GM04503 (cell line): ENCODE results near the gene TMEM52B.

Experiments
- DNase-seq: peaks from one replicate; pipeline ENCODE4 v3.0.0-alpha.2; 2012; ENCODE audit warnings: low read depth

TMEM52B gene

DNA sequence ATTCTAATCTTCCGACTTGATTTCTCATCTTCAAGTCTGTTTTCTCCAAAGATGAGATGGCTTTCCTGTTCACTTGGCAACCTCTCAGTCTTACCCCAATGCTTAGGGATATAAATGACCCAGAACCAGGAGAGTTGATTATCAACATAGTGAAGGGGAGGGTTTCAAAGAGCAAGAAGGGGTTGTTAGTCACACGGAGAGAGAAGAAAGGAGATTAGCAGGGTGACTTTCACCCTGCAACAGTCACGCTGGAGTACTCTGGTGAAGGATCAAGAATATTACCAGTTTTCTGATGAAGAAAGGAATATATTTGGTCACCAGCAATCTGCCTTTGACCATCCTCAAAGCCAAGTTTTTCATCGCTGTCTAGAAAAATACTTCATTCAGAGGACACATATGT is at the start of gene TMEM52B:
Gene TMEM52B (plus strand): TSS at position 212 of the 400 bp plus-strand sequence. CDS start 543 bp downstream, outside the sequence.
- no peak for DNase-seq

DNA sequence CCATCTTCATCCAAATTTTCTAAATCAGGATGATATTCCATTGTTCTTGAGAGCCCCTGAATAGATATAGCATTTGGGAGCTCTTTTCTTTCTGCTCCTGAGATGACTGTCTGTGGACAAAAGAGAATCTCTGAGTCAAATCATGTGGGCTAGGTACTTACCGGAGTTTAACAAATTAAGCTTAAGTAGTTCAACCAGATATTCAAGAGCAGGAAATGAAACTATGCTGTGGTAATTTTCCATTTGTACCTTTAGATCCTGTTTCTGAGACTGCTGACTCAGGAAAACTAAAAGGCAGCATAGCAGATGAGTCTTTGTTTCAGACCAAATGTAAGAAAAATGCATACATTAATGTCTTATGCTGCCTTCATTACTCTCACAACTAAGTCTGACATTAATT is 48.8 kb upstream of the TMEM52B start, which contains the start of gene CLEC7A:
Gene CLEC7A (minus strand): TSS at position 158 of the 400 bp plus-strand sequence. CDS start 117 bp downstream, at position 41.
- DNase-seq: no peak

DNA sequence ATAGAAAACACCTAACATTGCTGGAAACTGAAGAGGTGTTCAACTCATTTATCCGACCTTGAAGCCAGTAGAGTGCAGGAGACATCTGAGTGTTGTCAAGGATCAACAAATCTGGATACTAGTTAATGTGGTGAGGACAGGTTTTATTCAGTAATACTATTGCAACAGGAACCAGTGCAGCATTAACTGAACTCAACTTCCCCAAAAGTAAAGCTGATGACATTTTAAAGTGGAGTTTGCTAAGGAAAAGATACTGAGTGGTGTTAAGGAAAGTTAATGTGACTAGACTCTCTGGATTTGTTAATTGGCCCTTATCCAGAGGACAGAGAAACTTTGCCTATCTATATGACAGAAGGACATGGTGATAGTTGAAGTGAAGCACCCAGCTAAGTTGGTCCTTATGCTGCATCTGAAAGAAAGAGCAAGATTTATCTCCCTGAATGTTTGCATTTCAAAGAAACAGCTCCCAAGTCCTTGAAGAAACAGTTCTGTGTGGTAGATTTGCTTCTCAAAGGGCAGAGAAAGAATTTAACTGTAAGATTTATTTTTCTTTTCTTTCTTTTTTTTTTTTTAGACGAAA is 47.6 kb upstream of the TMEM52B start:
- no peak for DNase-seq

DNA sequence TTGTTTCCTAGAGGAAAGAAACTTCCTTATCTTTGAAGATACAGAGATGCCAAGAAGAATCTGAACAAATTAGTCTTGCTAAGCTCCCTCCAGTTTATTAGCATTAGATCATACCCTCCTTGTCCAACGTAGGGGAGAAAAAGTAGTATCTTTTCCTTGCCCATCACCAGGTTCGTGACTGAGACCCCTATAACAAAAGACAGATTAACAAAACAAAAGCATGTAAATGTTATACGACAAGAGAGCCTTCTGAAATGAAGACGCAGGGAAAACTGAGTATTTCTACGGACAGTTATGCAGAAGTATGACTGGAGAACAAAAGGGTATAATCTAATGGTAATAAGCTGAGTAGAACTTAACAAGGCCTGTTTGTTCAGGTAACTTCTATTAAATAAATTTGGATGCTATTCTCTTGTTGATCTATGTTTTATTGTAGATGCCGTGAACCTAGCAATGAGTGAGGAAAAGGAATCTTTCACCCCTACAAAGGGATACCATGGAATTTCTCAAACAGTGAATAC is 45.9 kb upstream of the TMEM52B start:
- DNase-seq: no peak

DNA sequence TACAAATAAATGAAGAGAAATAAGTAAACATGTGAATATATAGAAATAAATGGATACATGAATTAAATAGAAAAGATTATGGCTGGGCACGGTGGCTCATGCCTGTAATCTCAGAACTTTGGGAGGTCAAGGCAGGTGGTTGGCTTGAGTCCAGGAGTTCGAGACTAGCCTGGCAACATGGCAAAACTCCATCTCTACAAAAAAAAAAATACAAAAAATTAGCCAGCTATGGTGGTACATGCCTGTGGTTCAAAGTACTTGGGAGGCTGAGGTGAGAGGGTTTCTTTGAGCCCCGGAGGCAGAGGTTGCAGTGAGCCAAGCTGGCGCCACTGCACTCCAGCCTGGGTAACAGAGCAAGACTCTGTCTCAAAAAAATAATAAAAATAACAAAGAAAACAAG is 43.7 kb upstream of the TMEM52B start:
- no peak for DNase-seq

DNA sequence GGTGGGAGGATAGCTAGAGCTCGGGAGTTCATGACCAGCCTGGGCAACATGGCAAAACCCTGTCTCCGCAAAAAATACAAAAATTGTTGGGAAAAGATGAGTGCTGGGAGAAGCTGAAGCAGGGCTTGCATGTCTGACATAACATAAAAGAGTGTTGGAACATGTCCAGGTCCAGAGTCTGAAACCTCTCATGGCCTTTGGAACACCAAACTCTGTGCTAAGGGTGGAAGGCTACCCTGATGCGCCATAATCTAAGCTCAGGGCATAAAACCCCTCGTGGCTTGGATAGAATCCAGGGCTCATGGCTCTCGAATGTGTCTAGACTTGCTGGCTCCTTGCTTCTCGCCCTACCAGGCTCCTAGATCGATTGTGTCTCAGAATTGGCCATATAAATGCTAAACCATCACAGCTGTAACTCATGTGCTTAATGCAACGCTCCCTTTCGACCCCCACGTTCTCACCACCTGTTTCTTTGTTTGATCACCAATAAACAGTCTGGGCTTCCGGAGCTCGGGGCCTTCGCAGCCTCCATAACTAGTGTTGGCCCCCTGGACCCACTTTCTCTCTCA is 42.1 kb upstream of the TMEM52B start:
- DNase-seq: no peak

DNA sequence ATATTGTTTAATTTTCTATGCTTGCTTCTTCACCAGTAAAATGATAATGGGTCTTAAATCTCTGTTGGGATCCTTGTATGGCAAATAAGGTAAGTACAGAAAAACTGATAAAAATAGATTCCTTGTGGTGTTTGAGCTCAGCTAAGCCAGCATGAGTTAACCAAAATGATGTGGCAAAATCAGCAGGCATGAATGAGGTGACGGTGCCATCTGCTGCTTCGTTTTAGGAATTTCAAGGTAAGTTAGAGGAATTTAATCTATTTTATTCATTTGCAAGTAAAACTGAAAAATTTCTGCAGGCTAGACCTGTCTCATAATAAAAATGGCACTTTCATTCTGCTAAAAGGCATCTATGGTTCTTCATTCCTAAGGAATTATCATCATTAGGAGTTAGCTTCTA is 38.8 kb upstream of the TMEM52B start:
- DNase-seq: no peak

DNA sequence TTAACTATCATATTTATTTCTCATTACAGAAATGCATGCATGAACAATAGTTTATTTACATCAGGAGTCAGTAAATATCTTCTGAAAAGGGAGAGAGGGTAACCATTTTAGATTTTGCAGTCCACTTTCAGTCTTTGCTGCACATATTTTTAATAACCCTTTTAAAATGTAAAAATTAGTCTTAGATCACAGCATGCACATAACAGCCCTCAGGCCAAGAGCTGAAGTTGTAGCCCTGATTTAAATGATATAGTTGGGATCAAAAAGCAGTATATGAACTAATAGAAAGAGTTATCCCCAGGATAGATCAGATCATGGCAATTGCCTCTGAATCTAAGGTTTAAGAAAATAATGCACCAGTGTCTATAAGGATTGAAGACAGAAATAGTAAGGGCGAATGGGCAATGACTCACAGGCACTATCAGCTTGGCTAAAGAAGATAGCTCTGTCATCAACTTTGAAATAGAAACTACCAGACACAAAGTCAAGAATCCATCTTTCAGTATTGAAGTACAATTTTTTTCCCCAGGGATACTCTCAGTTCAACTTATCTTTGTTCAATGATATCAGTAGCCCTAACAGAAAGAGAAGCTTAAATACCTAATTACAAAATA is 35.7 kb upstream of the TMEM52B start:
- no peak for DNase-seq

DNA sequence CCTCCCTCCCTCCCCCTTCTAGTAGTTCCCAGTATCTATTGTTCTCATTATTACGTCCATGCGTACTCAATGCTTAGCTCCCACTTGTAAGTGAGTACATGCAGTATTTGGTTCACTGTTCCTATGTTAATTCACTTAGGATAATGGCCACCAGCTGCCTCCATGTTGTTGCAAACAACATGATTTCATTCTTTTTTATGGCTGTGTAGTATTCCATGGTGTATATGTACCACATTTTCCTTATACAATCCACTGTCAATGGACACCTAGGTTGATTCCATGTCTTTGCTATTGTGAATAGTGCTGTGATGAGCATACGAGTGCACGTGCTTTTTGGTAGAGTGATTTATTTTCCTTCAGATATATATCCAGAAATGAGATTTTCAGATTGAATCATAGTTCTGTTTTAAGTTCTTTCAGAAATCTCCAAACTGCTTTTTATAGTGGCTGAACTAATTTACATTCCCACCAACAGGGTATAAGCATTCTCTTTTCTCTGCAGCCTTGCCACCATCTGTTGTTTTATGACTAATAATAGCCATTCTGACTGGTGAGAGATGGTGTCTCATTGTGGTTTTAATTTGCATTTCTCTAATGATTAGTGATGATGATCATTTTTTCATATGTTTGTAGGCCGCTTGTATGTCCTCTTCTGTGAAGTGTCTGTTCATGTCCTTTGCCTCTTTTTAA is 31.0 kb upstream of the TMEM52B start:
- no peak for DNase-seq

DNA sequence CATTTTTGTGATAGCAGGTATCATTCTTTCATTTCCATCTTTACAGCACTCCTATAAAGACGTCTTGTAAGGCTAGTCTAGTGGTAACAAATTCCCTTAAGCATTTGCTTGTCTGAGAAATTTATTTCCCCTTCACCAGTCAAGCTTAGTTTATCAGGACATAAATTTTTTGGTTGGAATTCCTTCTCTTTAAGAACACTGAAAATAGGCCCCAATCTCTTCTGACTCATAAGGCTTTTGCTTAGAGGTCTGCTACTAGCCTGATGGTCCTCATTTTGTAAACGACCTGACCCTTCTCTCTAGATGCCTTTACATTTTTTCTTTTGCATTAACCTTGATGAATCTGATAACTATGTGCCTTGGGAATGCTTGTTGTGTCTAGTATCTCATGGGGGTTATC is 27.2 kb upstream of the TMEM52B start:
- DNase-seq: no peak

DNA sequence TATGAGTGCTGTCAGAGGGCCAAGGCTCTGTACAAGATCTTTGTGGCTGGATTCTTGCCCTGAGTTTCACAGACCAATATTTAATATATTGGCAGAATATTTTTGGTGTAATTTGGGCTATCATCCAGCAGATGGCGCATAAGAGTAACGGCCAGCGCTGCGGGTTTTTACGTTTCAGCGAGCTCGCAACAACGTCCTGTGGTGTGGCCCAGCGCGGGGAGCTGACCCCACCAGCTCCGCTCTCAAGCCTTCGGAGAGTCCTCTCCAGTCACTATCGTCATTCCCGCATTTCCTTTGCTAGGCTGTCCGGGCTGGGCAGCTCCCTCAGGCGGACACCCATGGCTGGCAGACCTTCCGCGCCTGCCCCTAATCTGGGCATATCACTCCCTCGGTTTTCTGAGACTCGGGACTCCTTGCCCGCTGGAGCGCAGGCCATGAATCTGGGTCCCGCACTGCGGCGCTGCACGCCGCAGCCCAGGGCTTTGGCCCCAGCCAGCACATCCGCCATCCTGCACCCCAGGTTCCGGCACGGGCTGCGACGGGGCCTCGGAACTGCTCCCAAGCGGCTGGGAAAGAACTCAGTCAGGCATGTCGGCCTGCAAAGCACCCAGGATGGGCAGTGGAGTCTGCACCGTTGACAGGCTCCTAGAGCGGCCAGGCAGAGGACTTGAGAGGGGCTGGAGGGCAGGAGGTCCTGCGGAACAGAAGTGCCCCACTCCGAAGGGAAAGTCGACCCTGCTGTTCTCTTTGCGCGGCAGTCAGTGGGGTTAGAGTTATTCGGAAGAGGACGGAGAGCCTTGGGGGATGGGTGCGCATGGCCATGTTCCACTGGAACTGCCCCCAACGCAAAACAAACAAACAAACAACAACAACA is 25.3 kb upstream of the TMEM52B start:
- no peak for DNase-seq

DNA sequence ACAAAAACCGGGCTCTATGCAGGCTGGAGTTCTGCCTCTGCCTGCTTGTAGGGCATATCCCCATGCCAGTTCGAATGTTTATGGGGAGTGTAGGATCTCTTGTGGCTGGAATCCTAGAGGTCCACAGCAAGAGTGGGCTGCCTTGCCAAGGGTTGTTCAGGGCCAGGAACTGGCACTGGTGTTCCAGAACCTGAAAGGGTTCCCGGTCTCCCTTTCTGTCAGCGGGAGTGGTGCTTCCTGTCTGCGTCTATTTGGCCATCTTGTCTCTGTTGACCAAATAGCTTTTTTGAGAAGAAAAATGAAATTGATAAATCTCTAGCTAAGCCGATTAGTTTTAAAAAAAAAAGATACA is 24.7 kb upstream of the TMEM52B start:
- DNase-seq: no peak

DNA sequence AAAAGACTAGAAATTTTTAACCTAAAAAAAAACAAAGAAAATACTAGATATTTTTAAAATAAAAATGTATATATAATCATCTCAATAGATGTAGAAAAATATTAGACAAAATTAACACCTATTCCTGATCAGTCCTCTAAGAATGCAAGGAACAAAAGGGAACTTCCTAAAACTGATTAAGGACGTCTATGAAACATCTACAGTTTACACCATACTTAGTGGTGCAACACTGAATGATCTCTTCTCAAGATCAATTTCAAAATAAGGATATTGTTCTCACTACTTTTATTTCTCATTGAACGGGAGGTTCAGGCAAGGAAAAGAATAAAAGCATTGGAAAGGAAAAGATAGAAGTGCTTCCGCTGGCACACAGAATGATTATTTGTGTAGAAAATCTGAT is 22.9 kb upstream of the TMEM52B start:
- DNase-seq: no peak

DNA sequence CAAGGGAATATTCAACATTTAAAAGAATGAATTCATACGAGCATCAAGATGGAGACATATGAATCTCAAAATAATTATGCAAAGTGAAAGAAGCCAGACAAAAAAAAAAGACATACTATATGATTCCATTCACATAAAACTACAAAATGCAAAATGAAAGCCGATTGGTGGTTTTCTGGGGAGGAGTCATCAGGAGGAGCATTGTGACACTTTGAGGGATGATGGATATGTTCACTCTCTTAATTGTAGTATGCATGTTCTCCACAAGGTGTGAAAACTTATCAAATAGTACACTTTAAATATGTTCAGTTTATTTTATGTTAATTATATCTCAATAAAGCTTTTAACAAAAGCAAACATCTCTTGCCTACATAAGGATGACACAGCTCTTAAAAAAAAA is 20.4 kb upstream of the TMEM52B start:
- DNase-seq: no peak

DNA sequence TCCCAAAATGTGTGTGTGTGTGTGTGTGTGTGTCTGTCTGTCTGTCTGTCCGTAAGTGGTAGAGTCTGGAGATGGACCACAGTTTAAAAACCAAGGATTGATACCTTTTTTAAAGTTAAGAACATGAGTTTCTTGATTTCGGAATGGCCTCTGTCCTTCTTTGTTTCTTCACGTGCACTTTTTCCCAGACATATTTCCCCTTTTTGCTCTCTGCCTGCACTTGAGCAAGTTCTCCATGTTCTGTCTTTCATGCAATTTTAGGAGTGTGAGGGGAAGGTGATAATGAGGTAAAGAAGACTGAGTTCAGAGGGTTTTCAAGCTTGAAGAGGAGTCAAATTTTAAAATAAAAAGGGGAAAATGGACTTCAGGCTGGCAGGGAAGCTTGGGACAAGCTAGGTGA is 19.6 kb upstream of the TMEM52B start:
- DNase-seq: no peak

DNA sequence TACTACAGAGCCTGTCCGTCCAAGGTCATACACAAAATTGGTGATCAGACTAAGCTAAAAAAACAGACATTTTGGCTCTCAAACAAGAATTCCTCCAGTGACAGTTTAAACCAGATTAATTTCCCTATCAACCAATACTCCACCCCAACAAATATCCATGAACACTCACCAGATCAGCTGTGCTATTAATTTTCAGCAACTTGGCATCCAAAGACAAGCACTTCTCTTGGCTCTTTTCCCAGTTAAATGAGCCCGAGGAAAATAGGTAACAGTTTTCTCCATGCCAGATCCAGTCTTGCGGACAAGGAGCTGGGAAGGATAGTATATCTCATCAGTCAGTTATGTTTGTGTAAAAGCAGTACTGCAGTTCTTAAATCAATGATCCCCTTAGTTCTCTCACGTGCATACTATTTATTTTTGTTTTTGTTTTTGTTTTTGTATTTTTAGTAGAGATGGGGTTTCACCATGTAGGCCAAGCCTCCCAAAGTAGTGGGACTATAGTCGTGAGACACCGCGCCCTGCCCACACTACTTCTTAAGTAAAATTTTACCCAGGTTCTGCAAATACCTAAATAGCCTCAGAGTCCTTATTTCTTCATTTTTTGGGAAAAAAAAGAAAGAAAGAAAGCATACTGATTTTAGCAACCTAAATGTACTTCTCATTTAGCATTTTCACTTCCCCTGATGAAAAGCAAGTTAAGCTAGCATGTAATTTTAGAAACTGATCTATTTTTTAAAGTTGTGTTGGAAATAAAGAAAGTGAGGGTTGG is 18.0 kb upstream of the TMEM52B start:
- no peak for DNase-seq

DNA sequence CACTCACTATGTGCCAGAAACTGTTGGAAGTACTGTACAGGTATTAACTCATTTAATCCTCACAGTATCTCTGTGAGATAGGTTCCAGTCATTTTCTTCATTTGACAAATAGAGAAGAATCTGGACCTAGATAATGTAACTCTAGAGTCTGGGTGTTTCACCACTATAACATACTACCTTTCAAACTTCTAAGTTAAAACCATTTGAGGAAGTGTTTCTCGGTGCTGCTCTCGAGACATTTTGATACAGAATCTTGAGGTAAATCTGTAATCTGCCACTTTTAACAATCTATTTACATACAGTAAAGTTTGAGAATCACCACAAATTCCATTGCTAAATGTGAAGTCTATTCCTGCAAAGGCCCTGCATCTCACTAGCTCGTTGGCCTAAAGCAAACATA is 15.7 kb upstream of the TMEM52B start:
- no peak for DNase-seq

DNA sequence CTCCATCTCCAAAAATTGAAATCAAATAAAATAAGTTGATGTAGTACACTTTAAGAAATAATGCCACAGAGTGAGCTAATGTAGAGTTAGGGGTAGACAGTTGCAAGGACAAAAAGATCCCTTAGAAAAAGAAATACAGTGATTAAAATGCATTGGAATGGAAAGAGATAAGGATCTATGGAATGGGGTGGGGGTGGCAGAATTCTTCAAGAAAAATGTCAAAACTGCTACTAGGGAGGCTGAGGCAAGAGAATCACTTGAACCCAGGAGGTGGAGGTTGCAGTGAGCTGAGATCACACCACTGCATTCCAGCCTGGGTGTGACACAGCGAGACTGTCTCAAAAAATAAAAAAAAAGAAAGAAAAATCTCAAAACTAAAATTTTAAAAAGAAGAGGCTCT is 13.4 kb upstream of the TMEM52B start:
- no peak for DNase-seq

DNA sequence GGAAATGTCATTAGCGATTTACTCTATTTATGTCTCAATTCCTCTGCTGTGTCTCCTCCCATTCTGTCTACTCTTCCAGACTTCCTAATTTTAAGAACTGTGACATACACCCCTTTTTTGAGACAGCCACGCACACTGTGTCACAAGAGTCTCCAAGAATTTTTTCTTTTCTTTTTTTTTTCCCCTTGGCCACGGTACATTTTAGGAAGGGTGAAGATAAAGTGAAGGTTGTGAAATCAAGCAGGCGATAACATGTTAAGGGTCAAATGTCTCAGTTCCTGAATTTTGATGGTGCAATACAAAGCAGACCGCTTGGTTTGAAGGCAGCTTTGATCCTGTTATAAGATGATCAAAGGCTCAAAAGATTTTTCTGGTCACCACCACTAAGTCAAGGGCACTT is 11.2 kb upstream of the TMEM52B start:
- no peak for DNase-seq

DNA sequence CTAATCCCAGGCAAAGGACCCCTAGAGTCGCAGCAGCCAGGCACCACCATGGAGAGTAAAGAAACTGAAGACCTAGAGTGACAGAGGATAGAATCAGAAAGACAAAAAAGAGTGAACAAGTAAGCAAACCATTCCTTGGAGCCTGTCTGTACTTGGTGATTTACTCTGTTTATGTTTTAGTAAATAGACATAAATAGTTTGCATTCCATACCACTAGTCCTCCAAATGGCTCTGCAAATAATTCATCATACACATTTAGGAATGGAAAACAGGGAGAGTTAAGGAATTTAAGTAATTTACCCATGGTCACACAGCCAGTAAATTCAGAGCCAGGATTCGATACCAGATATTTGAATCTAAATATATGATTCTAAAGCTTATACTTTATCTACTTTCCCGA is 9.7 kb upstream of the TMEM52B start:
- DNase-seq: no peak

DNA sequence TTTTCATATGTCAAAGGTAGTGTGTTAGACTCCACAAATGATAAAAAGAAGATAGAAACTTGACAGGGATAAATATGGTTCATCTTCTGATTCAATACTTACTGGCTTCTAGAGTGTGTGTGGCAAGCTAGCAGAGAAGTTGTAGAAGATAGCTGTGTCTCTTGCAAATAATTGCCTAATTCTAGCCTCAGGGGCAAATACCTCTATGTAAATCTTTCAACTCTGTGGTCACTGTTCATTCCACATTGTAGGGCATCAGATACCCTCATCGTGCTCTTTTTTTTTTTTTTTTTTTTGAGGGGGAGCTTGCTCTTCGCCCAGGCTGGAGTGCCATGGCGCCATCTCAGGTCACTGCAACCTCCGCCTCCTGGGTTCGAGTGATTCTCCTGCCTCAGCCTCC is 8.6 kb upstream of the TMEM52B start:
- DNase-seq: no peak
